IPS-NIHi7 (cell line): ENCODE results near the gene CFAP68.
A peak's percentile ranks its signal among the peaks of the same experiment; 100 is the strongest.
"Not testable (repeated sequence)": the region's sequence is repeated elsewhere in the genome, so short reads cannot be mapped to it uniquely, and the experiment has no call there.

Source experiments
- DNase-seq: peaks from one replicate; pipeline ENCODE4 v3.0.0; 2012; ENCODE audit warnings: mixed read lengths; ENCODE audit errors: extremely low spot score

The CFAP68 gene

DNA sequence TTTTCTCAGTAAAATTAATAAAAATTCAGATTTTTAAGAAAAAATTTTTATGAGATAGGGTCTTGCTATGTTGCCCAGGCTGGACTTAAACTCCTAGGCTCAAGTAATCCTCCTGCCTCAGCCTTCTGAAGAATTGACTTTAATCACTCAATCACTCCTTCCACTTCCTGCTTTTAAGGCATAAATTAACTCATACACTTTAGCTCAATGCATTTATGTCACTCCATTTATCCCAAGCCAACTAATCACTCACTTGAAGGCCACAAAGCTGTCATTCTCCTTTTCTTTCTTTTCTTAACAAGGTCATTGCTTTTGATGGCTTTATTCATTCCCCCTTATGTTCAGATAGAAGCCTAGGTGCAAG lies 8.8 kb upstream of the CFAP68 start:
- no peak for DNase-seq

DNA sequence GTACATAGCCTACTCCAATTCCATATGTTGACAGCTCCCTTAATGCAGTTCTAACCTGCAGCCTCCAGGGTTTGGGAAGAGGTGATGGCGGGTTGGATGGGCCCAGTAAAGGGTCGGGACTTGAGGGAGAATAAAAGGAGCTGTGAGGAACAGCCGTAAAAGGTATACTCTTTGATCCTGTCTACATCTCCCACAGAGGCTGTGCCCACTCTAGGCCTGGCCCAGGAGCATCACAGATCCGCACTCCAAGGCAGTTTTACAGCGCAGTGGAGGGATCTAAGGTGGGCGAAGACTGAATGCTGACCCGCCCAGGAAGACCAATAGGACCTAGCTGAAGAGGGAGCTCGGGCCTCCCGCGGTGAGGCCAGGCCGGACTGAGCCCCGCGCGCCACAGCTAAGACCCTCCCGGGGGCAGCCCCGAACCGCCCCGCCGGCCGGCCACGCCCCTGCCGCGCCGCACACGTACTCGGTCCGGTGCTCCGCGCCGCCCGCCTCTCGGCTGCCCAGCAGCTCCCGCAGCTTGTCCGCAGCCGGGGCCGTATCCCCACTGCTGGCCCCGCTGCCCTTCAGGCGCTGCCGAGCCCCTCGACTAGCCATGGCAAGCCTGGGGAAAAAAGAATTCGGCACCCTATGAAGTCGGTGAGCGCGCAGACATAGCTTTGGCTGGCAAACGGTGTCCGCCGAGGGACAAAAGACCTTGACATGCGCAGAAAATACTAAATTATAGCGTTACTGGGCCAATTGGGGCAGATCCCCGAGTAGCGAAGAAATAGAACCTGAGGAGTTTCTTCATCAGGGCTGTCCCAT lies 8.3 kb upstream of the CFAP68 start, which contains the start of gene ALG9:
TSS of gene ALG9 (minus strand) at position 696 of the 807 bp plus-strand sequence. CDS start at position 597, 99 bp downstream.
- peak; percentile 90 for DNase-seq

GRCh38 chr11:111871693-111872161 lies 7.6 kb upstream of the CFAP68 start:
- no peak for DNase-seq

DNA sequence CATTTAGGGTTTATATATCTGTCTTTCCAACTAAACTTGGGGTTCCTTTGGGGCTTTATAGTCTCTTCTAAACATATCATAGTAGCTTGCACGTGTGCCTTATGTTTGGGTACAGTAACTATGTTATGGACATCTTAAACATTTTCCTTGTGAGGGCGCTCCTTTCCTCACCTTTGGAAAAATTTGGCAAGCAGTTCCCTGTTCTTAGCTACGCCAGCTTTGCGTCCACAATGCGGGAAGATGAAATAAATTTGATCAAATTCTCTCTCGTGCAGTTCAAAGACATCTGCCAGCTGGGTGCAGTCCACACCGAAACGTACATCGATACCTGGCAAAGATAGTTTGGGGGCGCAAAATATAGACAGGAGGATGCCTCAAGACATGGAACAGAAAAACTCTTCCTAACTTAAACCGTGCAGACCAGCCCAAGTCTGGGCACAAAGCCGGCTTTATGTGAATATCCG lies 924 bp upstream of the CFAP68 start:
- DNase-seq, result no peak

GRCh38 chr11:111879637-111879960 lies 258 bp downstream of the CFAP68 start:
- no peak for DNase-seq

DNA sequence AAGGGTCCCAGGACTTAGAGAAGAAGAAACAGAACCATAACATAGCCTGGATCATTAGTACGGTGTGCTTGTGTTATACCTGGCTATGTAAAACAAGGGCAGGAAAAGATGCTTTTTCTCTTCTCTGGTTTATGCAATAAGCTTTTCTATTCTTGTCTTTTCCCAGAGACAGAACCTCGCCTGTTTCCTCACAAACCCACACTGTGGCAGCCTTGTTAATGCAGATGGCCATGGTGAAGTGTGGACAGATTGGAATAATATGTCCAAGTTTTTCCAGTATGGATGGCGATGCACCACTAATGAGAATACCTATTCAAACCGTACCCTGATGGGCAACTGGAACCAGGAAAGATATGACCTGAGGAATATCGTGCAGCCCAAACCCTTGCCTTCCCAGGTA lies 2.9 kb downstream of the CFAP68 start:
- no peak for DNase-seq

DNA sequence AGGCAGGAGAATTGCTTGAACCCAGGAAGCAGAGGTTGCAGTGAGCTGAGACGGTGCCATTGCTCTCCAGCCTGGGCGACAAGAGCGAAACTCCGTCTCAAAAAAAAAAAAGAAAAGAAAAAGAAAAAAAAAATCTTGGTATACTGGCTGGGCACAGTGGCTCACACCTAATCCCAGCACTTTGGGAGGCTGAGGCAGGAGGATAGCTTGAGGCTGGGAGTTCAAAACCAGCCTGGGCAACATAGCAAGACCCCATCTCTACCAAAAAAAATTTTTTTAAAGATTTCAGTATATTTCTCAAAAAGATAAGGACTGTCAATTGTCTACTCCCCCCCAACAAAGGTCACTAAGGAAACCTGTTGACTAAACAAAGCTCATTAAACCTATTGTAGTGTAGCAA lies 5.7 kb downstream of the CFAP68 start:
- DNase-seq, result not testable (repeated sequence)

- no peak for DNase-seq
These were observed 6.7 kb downstream of the CFAP68 start for GRCh38 chr11:111886032-111886431.

DNA sequence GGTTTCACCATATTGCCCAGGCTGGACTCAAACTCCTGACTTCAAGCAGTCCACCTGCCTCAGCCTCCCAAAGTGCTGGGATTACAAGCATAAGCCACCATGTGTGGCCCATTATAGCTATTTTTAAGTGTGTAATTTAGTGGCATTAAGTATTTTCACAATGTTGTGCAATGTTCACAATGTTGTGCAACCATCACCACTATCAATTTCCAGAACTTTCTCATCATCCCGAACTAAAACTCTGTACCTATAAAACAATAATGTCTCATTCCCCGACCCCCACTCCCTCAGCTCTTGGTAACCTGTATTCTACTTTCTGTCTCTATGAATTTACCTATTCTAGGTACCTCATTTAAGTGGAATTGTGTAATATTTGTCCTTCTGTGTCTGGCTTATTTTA lies 7.5 kb downstream of the CFAP68 start:
- no peak for DNase-seq

- no peak for DNase-seq
These were observed 26.1 kb downstream of the CFAP68 start for GRCh38 chr11:111905411-111905810.

DNA sequence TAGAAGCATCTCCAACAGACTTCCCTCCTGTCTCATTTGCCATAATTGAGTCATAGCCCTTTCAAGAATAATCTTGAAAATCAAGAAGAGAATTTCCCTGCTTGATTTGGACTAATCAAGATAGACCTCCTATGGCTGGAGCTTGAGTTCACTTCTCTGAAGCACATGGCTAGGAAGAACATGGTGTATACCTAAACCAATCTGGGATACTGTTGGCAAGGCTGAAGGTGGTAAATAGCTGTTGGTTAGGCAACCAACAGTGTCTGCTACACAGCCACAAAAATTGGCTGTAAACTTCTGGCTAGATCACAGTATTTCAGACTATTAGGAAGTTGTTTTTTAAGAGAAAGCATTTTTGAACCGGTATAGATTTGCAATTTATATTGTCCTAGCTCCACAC lies 27.3 kb downstream of the CFAP68 start:
- DNase-seq, result no peak

DNA sequence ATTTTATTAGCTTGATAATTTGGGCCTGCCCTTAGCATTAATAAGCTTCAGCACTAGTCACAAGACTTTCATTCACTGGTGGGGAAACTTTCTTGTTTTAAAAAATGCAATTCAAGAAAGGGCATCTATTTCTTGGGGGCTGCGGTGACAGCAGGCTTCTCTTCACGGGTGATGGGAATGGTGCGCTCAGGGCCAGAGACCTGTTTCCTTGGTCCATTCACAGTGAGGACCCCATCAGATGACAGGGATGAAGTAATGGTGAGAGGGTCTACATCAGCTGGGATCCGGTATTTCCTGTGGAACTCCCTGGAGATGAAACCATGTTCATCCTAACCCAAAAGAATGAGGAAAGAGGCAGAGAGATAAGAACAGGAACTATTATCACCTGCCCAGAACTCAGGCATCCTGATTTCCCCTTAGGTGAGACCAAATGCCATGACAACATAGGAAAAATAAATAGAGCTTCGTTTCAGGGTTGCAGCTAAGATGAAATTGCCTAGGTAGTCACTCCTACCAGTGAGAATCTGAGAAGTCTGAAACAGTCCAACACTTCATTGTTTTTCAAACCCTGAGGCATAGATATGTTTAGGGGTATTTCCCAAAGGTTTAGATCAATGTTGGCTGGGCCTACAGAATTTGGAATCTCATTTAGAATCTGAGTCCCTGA lies 29.4 kb downstream of the CFAP68 start:
- no peak for DNase-seq

DNA sequence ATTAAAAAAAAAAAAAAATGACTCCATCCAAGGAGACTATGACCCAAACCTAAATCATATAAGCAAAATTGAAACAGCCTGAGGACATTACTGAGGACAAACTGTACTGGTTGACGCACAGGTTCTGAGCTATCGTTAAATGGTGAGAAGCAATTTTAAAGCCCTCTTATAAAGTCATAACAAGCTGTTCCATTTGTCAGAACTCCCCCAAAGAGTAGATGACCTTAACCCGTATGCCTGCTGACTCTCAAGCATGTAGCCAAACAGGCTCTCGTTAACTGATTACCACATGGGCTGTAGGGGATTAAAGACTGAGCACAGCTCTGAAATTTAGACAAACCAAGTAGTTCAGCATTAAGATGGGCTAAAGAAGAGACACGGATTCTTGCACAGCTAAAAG lies 30.0 kb downstream of the CFAP68 start:
- DNase-seq, result no peak

- no peak for DNase-seq
These were observed 31.6 kb downstream of the CFAP68 start for GRCh38 chr11:111910676-111911562.

GRCh38 chr11:111911563-111912401 lies 32.4 kb downstream of the CFAP68 start, which contains the start of gene CRYAB:
CRYAB (minus strand) TSS chr11:111911770; CDS start chr11:111911724, 46 bp downstream.
- peak; percentile 29 for DNase-seq

DNA sequence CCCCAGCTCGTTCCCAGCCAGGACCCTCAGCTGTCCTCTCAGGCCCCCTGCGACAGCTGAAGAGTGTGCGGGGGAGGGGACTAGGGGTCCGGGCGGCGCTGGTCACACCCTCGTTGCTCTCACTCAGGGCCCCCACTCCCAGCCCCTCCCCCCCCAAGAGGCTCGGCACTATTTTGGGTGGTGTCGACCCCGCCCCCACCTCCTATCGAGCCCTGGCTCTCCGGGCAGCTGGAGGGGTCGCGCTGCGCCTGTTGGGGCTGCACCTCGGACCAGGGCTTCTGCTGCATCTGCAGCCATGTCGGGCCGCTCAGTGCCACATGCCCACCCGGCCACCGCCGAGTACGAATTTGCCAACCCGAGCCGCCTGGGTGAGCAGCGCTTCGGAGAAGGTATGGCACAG lies 33.2 kb downstream of the CFAP68 start, which contains the start of gene HSPB2:
TSS of gene HSPB2 (plus strand) at position 200 of the 400 bp plus-strand sequence. CDS start at position 296, 96 bp downstream.
- DNase-seq, result no peak

GRCh38 chr11:111913031-111913861 lies 33.9 kb downstream of the CFAP68 start:
- DNase-seq, result no peak

DNA sequence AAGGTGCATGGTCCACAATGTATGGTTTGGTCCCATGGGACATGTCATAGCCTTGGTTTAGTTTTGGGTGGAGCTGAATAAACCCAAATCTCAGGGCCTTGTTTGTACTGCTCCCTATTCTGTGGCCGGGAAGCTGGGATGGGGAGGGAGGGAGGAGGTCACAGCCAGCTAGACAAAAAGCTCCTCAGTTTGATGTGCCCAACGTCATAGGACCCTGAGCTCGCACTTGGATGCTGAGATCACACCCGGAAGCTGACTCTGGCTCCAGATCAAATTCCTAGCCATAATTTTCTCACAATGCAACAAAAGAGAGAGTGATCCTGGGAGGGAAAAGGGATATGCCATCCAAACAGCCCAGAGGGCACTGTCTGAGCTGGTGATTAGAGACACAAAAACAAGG lies 34.7 kb downstream of the CFAP68 start:
- DNase-seq, result no peak

- DNase-seq, result no peak
These were observed 37.4 kb downstream of the CFAP68 start for GRCh38 chr11:111916768-111917167.

- DNase-seq, result no peak
These were observed 38.0 kb downstream of the CFAP68 start for GRCh38 chr11:111917312-111917711.
